AML-193 (cell line): ENCODE measurements around the gene S100A10.

Source experiments
- DNase-seq, 2 experiments: peaks; one replicate each; lab custom pipeline; 2025; lab: John Stamatoyannopoulos, UW

The S100A10 gene, protein sequence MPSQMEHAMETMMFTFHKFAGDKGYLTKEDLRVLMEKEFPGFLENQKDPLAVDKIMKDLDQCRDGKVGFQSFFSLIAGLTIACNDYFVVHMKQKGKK

DNA sequence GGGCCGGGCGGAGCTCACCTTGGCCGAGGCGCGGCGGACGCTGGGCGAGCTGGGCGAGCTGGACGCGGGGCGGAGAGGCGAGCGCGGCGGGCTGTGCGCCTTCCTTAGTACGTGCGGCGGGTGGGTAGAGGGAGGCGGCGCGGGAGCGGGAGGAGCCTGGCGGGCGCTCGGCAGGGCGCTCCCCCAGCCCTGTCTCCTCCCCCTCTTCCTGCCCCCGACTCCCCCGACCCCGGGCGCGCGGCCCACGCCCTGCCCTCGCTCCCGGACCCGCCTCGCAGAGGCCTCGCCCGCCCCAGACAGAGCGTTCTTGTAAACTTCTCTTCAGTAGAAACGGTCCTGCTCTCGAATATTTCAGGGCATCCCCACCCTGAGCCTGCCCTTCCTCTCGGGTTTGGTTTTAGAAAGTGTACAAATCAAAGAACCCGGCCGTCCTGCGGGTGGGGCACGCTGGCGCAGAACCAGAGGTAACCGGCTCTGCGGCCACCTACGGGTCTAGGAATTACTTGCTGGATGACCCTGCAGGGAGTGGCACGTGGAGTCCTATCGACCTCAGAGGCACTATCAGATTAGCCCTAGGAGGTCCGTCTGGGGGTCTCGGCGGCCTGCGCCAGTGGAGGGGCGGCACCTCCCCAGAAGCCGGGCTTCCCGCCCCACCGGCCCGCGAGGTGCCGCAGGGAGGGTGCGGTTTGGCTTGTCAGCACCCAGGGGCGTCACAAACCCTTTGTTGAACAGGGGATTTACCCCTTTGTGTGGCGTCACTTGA lies at the start of gene S100A10:
S100A10 (minus strand) TSS at position 126 of the 763 bp plus-strand sequence. CDS start 7,629 bp downstream, outside the sequence.
- no peak for DNase-seq

DNA sequence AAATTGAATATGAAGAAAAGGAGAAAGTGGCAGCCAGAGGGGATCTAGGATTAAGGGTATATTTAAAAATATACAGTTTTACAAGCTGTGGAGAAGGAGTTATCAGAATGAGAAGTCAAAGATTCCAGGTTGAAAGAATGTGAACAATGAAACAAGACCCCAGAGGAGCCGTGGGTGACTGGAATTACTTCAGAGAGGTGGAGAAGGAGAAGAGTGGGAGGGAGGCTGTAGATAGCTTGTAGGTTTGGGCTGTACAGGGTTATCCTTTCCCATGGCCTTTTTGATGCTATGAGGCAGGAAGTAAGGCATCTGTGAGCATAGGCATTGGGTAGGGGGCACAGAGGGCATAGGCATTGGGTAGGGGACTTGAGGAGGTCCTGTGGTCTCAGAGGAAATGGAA lies 48.4 kb upstream of the S100A10 start:
- DNase-seq = no peak

DNA sequence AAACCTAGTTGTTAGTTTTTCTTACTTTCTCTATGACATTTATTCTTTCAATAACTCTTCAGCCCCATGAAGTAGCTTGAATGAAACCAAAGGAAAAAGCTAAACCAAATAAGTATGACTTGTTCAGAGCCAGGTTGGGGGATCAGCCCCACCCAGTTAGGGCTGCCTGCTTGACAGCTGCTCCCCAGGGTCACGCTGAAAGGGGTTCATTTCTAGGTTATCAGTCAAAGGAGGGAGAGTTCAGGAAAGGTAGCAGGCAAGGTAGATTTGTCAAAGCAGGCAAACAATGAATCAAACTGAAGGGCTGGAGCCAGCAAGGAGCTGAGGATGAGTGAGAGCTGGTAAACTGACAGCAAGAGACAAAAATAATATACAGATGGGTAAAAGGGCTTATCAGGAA lies 46.2 kb upstream of the S100A10 start:
- no peak for DNase-seq

DNA sequence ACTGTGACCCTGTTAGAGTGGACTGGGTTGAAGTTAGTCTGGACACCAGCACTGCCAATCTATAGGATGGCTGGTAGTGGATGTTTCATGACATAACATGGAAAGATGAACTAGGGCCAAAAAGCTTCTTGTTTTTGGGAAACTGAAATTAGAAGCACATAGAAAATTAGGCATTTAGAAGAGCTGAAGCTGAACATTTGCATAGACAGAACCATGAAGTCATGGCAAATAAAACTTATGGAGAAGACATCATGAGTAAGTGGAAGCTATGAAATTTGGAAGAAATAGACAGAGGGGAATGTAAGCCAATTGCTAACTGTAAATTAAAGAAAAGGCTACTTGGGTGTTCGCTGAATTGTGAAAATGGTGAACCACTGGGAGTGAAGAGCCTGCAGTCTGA lies 45.8 kb upstream of the S100A10 start:
- no peak for DNase-seq

DNA sequence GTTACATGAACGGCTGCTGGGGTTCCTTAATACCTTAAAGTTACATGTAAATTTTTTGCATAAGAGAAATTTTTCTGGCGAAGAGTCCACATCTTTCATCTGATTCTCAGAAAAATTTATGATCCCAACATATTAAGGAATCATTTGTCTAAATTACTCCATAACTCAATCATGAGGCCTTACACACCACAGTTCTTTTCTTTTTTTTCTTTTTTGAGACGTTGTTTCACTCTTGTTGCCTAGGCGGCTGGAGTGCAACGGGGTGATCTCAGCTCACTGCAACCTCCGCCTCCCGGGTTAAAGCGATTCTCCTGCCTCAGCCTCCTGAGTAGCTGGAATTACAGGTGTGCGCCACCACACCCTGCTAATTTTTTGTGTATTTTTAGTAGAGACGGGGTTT lies 45.2 kb upstream of the S100A10 start:
- no peak for DNase-seq

DNA sequence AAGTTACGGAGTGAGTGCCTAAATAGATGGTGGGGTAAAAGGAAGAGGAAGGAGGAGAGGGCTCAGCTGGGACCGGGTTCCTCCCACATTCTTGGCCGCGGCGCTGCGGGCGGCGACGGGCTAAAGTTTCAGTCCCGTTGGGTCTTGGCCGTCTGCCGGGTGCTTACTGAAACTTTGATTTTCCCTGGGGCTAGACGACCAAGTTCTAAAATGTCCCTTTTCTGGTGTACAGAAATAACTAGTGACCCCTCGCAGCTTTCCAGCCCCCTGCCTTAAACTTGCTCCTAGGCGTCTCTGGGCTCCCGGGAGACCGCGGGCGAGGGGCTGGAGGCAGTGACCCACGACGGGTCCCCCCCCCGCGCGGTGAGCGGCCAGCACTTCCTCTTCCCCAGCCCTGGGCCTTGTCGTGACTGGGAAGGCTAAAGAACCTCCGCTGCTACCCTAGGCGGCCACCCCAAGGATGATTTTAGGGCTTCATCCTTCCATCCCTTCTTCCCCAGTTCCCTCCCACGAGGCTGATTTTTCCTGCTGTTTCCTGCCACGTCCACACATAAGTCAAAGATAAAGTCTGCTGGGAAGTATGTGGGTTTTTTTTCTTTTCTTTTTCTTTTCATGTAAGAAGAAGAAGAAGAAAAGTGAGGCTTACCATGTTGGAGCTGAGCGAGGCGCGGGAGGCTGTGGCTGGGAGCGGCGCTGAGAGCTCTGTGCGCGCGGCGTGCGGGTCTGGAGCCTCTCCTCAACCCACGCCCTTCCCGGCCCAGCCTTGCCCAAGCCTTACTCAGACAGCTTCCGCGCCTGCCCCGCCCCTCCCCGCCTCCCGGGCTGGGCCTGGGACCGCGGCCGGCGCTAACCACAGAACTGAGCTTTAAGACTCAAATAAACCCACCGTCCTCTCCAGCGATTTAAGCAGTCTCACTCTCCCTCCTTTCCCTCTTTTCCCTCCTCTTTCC lies 42.9 kb upstream of the S100A10 start, which contains the start of gene S100A11:
S100A11 (minus strand) TSS at position 738 of the 950 bp plus-strand sequence; CDS start at position 649, 89 bp downstream.
- DNase-seq = peak; percentile 49 to 51

DNA sequence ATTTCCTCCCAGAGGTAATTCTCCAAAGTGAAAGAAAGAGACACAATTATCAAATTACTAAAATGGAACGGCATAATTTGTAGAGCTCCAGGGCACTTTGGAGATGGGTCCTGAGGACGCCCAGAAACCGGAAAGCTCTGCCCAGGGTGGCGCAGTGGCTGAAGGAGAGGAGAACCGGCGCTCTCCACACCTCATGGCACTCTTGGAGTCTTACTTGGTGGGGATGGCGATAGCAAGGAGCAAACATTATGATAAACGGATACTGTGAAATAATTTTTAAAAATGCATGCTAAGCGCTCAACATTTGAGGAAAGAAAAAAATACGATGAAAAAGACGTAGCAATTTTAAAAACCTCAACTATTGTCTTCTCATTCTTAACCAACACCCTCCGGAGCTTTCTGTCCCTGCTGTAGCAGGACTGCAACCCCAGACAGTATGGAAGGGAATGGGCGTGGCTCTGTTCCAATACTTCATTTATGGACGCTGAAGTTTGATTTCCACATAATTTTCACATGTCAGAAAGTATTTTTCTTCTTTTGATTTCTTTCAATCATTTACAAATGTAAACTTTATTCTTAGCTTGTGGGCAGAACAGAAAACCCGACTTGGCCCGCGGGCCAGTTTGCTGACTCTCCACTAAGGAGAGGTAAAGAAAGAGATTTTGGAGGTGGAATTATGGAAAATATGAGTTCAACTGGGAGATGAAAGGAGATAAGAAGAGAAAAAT lies 42.0 kb upstream of the S100A10 start:
- peak in 1 of 2 experiments; percentile 27 for DNase-seq

DNA sequence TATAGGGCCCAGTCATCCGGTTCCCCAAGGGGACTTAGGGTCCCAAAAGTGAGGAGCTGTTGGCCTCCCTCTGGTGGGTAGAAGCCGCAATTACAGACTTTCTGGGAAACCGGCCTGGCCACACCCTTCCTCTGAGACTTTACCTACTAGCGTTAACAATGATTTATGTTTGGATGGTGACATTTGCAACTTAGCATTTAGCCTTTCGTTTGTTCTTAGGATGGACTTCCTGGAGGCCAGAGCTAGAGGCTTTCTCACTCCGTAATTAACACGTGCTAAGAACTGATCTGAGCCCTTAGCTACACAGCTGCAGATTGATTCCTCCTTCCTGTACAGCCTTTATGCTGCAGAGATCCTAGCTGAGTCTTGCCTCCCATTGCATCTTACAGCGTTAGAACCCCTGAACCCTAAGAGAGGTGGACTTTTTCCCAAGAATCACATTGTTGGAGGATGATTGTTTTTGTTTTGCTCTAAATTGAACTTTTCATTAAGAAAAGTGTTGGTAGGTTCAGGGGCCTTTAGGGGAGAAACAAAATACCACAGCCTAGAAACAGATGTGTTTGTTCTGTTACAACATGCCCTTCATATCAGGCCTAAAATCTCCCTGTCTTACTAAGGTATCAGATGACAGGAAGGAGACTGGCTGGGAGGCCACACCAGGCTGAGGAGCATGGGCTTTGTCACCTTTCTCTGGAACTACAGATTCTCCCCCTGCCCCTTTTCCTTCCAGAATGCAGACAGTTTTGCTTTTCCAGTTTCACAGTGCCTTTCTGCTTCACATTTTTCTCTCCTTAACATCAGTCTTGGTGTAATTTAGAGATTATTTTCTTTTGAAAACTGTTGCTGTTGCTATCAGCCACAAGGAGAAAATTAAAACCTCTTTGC lies 41.2 kb upstream of the S100A10 start:
- peak; percentile 50 to 52 for DNase-seq

DNA sequence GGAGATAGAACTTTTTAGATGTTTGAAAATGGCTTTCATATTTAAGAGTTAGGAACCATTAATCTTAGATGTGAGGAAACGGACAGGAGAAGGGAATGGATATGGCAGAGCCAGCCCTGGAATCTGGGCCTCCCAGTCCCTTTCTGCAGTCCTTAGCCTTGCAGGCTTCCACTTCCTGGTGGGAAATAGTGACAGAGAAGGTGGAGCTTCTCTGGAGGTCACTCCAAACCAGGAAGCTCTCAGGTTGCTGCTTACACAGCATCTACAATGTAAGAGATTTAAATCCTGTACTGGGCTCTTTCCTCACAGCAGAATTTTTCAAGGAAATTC lies 40.6 kb upstream of the S100A10 start:
- DNase-seq = no peak

DNA sequence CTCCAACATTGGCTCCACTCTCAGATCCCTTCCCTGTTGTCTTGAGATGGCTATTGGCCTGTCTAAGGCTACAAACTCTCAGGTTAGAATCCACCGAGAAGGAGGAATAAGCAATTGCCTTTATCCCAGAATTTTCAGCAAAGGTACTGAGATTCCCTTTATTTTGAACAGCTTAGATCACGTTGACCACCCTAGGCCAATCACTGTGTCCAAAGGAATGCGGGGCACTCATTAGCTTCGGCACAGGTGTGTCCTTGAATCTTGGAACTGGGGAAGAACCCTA lies 36.2 kb upstream of the S100A10 start:
- no peak for DNase-seq

DNA sequence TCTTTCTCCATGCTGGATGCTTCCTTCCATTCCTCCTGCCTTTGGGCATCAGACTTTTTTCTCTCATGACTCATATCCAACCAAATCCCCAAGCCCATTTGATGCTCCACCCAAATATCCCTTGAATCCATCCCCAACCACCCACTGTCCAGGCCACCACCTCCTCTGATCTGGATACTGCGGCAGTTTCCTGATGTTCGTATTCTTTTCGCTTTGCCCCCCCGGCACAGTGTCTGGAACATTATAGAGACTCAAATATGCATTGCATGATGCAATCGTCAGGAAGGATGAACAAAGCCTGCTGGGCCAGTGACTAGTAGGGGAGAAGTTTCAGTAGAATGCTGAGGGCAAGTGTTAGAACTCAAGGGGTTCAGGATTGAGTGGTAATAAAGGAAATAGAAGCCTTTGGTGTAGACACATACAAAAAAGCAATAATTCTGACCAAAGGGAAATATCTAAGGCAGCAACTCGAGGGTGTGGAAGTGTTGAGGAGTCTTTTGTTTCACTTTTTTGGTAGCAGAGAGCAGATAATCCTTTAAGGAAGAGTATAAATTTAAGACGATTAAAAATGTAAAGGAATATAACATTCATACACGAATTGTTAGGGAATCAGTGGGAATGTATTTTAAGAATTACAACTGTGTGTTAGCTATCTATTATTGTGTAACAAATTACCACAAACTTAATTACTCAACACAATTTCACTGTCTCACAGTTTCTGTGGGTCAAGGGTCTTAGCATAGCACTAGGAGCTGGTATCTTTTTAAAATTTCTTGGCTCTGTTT lies 35.7 kb upstream of the S100A10 start:
- peak; percentile 19 to 32 for DNase-seq

DNA sequence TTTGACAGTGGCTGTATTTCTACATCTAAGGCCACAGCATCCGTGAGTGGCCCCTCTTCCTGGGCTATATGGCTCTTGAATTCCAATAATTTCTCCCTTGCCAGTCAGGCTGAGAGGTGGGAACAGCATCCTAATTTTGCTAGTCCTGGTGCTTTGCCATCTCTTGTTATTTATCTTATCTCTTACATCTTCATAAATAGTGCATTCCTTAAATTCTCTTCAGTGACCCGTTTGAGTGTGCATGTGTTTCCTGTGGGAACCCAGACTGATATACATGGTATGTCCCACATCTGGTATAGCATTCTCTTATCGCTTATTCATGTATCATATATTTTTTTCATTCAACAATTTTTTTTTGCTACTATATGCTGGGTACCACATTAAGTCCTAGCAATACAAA lies 33.2 kb upstream of the S100A10 start:
- DNase-seq = no peak

DNA sequence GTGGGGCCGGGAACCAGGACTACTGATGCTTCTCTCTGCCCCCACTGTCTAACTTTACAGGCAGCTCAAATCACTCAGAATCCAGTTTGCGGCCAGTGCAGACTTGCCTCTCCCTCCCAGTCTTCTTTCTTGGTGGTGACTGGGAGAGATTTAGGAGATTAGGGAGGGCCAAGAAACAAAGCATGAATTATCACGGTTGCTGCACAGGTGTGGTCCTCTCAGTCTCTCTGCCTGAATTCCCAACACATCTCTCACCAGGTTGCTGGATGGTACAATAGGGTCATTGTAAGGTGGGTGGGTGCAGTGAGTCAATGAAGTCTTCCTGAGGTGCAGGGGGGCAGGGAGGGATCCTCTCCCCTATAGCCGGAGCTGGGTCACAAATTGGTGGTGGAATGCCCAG lies 30.6 kb upstream of the S100A10 start:
- DNase-seq = no peak

DNA sequence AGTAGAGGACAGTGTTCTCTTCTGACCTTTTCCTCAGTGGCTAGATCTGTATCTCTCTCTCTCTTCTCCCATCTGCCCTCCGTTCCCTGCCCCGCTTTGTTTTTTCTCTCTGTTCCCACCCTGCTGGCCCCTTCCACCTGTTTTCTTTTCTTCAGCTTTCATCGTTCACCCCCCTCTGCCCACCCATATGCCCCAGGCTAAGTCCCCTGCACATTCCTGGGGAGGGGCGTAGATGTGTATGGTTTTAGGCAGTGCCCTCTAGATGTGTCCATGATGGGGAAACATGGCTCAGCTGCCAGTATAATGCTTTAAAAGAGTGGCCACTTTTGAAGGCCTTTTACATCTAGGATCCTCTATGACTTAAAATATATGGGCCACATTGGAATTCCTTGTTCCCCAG lies 29.6 kb upstream of the S100A10 start:
- no peak for DNase-seq

DNA sequence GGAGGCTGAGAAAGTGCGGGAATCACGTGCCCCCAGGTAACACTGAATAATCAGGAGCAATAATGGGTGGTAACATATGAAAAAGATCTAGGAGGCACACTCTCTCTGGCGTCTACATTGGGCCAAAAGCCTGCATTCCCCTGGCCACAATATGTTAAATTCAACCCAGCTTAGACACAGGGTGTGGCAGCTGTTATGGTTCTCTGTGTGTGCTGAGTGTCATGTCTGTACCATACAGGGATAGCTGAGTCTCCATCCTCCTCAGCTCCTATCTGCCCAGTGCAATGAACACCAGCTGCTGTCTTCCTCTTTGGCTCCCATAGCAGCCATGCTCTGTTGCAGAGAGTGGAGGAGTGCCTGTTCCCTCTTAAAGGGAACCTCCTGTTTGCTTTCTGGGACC lies 28.8 kb upstream of the S100A10 start:
- no peak for DNase-seq

DNA sequence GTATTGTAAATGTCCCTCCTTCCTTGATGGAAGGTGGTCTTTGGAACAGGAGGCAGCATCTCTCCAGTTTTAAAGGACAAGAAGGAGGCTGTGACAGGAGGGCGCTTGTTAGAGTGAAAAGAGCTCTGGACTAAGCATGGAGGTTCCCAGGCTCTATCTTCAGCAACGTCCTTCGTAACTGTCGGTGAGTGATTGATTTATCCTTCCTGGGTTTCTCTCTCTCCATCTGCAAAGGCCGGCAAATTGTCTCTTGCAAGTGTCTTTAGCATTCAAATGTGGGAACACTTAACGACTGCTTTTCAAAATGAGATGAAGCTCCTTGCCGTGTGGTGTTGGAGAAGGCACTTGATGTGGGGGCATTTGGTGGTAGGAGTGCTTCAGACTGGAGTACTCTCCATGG lies 27.9 kb upstream of the S100A10 start:
- DNase-seq = no peak

DNA sequence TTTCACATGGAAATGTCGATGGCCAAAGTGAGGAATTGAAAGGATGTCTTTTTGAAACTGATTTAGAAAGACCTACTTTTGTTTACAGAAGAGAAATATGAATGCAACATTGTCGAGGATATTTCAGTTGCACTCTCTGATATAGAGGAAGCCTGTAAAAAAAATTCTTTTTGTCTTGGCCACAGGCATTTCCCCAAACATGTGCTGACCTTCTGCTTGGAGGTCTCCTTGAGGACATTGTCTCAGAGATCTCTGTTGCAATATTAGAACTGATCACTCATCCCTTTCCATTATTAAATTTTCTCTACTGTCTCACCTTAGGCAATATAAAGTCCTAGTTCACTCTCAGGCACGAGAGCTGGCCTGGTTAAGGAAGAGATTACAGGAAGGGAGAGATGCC lies 27.2 kb upstream of the S100A10 start:
- DNase-seq = no peak

DNA sequence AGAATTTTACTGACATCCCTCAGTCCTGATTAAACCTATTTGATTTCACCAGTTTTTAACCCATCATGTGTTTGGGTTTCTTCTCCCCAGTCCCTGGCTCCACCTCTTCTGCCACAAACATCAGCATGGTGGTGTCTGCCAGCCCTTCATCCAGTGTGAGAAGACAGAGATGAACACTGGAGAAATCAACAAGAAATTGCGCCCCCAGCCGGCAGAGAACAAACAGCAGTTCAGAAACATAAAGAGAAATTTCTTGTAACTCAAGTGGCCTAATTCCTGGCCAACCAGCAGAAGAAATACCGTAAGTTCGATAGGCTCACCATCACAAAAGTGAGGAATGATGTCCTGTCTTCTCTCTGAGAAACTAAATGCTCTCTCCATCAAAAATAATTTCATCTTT lies 24.9 kb upstream of the S100A10 start:
- DNase-seq = peak; percentile 11

DNA sequence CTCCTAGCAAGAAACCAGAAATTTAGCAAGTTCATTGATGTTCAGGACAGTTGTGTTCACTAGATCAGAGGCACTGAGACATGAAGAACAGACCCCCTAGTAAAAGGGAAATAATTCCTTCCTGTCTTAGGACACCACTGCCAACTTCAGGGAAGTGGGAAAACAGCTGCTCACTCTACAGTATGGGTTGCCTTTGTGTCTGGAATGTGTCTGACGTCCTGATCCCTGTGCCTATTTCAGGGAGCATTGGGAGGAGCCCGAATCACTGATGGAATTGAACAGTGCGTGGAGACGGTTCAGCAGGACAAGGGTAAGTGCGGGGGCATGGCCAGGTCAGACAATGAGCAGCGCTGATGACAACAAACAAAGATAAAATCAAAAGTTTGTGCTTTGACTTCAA lies 22.1 kb upstream of the S100A10 start:
- DNase-seq = no peak

DNA sequence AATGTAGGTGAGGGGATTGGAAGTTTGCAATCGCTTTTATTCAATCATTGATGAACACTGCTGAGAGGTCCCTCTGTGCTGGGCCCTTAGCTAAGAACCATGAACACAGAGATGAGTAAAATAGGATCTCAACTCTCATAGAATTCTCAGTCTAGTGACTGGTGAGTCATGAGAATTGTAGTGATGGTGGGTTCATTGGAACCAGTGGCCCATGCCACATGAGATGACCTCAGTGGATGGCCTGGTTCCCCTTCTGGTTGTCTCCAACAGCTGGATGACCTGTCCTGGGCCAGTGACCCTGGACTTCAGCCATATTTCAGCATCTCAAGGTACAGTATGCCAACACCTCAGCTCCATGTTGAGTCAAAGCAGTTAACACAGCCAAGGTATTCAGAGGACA lies 21.3 kb upstream of the S100A10 start:
- no peak for DNase-seq
